AG09319 (cell line): ENCODE data around the gene SETSIP.
"Not testable (repeated sequence)": the region's sequence is repeated elsewhere in the genome, so short reads cannot be mapped to it uniquely, and the experiment has no call there.

ENCODE experiments used
- DNase-seq: peaks from one replicate; pipeline ENCODE4 v3.0.0-alpha.2; 2010; ENCODE audit warnings: low read depth; ENCODE audit errors: extremely low read depth
- TF ChIP-seq, protein P1 (sequence below): IDR thresholded peaks from 2 replicates; pipeline ENCODE4 v1.5.1; 2011; ENCODE audit warnings: low read depth, mild to moderate bottlenecking, inconsistent platforms, low read length, moderate library complexity

SETSIP gene

GRCh38 chr1:92080128-92080985, 5.1 kb upstream of the SETSIP start, which contains the start of gene BTBD8:
Gene BTBD8 (plus strand): TSS chr1:92080345. CDS start chr1:92080572, 227 bp downstream.
- TF ChIP-seq, protein P1, sequence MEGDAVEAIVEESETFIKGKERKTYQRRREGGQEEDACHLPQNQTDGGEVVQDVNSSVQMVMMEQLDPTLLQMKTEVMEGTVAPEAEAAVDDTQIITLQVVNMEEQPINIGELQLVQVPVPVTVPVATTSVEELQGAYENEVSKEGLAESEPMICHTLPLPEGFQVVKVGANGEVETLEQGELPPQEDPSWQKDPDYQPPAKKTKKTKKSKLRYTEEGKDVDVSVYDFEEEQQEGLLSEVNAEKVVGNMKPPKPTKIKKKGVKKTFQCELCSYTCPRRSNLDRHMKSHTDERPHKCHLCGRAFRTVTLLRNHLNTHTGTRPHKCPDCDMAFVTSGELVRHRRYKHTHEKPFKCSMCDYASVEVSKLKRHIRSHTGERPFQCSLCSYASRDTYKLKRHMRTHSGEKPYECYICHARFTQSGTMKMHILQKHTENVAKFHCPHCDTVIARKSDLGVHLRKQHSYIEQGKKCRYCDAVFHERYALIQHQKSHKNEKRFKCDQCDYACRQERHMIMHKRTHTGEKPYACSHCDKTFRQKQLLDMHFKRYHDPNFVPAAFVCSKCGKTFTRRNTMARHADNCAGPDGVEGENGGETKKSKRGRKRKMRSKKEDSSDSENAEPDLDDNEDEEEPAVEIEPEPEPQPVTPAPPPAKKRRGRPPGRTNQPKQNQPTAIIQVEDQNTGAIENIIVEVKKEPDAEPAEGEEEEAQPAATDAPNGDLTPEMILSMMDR, result no peak; the same call in 1 of the 2 replicates
- DNase-seq, result peak; percentile 44

DNA sequence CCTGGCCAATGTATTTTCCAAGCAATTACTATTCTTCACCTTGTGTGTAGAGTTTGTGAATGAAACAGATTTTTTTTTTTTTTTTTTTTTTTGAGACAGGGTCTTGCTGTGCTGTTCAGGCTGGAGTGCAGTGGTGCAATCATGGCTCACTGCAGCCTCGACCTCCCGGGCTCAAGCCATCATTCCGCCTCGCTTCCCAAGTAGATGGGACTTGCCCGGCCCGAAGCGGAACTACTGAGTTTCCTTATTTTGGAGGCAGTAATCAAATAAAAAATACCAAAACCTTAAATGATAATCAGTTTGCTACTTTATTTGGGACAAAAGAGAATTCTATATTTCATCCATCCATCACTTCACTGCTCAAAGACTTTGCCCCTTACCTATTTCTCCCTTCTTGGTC, 4.2 kb upstream of the SETSIP start:
- DNase-seq, result no peak
- TF ChIP-seq, protein P1, result no peak

GRCh38 chr1:92078077-92078476, 2.9 kb upstream of the SETSIP start:
- not testable (repeated sequence) for DNase-seq

- TF ChIP-seq, protein P1, result no peak
- no peak for DNase-seq
Observed at GRCh38 chr1:92076363-92076762, 1.2 kb upstream of the SETSIP start.

GRCh38 chr1:92074446-92074845, 765 bp downstream of the SETSIP start:
- DNase-seq, result not testable (repeated sequence)

GRCh38 chr1:92070892-92071291, 4.3 kb downstream of the SETSIP start:
- no peak for DNase-seq
- TF ChIP-seq, protein P1, result no peak

DNA sequence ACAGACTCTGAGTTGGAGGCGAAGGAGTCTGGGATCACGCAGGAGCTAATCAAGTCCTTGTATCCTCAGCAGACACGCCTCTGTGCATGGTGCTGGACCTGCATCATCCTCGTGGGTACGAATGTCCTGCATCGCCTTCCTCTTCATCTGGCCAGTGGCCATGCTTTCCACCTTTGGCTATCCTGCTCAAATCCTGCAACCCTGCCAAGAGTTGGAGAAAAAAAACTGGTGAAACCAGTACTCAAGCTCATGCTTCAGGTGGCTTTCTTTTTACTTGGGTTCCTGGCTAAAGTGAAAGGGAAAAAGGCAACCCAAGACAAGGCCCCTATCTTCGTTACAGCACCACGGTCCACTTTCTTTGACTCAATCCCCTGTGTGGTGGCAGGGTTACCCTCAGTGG, 8.9 kb downstream of the SETSIP start:
- TF ChIP-seq, protein P1, result no peak
- DNase-seq, result no peak

GRCh38 chr1:92065042-92065441, 10.2 kb downstream of the SETSIP start:
- TF ChIP-seq, protein P1, result no peak
- DNase-seq, result no peak
